ENCODE results near the gene MAD1L1. TPM values are rescaled to one million over a fixed set of nuclear protein-coding genes. Genes with fewer than 3 reads are reported as not detected.

The MAD1L1 gene
- polyA plus RNA-seq, 1 experiment = 32.0 TPM

- no peak for TF ChIP-seq CTCF (IDR thresholded peaks at IDR 0.05; ENCODE audit: insufficient read depth, low read depth, low read length)
- CTCF ChIA-PET = no interaction called here
- H3K4me3 ChIP-seq (ENCODE audit: low read depth, low read length) = no peak overlapping the region
- DNase-seq (ENCODE audit: low read depth) = no peak
- POLR2A ChIA-PET = no interaction called here
- no peaks in the 10 kb centered on the region for H3K27me3 ChIP-seq (ENCODE audit: control insufficient read depth, insufficient read depth, low read length)
- H3K36me3 ChIP-seq (ENCODE audit: control insufficient read depth, insufficient read depth, low read length) = no peaks in the 10 kb centered on the region; the same call in none of the 2 replicates
Measured at GRCh38 chr7:1950066-1950451, 282.7 kb downstream of the MAD1L1 start.

- H3K4me3 ChIP-seq (ENCODE audit: low read depth, low read length) = no peak overlapping the region
- POLR2A ChIA-PET = no interaction called here
- CTCF ChIA-PET = no interaction called here
- H3K36me3 ChIP-seq (ENCODE audit: control insufficient read depth, insufficient read depth, low read length) = no peaks in the 10 kb centered on the region; the same call in none of the 2 replicates
- no peak for TF ChIP-seq CTCF (IDR thresholded peaks at IDR 0.05; ENCODE audit: insufficient read depth, low read depth, low read length)
- no peaks in the 10 kb centered on the region for H3K27me3 ChIP-seq (ENCODE audit: control insufficient read depth, insufficient read depth, low read length)
- DNase-seq (ENCODE audit: low read depth) = no peak
Measured at GRCh38 chr7:1949681-1950055, 283.1 kb downstream of the MAD1L1 start.

GRCh38 chr7:1948887-1949680 lies 283.7 kb downstream of the MAD1L1 start:
- no peak for DNase-seq (ENCODE audit: low read depth)
- ChIA-PET CTCF (interaction anchor here (0.7 to 1.3 kb wide), 2 partner anchors 14 to 135 kb away, joined by 3 read pairs; no protein-coding TSS in a partner anchor), POLR2A (no interaction called here)
- H3K36me3 ChIP-seq (ENCODE audit: control insufficient read depth, insufficient read depth, low read length) = no peaks in the 10 kb centered on the region; the same call in none of the 2 replicates
- no peak overlapping the region for H3K4me3 ChIP-seq (ENCODE audit: low read depth, low read length)
- no peaks in the 10 kb centered on the region for H3K27me3 ChIP-seq (ENCODE audit: control insufficient read depth, insufficient read depth, low read length)
- TF ChIP-seq CTCF (IDR thresholded peaks at IDR 0.05; ENCODE audit: insufficient read depth, low read depth, low read length) = no peak

- DNase-seq (ENCODE audit: low read depth) = no peak
- POLR2A ChIA-PET = no interaction called here
- CTCF ChIA-PET = interaction anchor here (0.7 to 1.3 kb wide), 2 partner anchors 13 to 136 kb away, joined by 3 read pairs; no protein-coding TSS in a partner anchor
- Histone ChIP-seq H3K4me3 (ENCODE audit: low read depth, low read length) (no peak overlapping the region), H3K27me3 (ENCODE audit: control insufficient read depth, insufficient read depth, low read length) (no peaks in the 10 kb centered on the region), H3K36me3 (ENCODE audit: control insufficient read depth, insufficient read depth, low read length) (no peaks in the 10 kb centered on the region; the same call in 1 of the 2 replicates)
- no peak for TF ChIP-seq CTCF (IDR thresholded peaks at IDR 0.05; ENCODE audit: insufficient read depth, low read depth, low read length)
Measured at GRCh38 chr7:1948301-1948796, 284.4 kb downstream of the MAD1L1 start.

- no peak for DNase-seq (ENCODE audit: low read depth)
- TF ChIP-seq CTCF (IDR thresholded peaks at IDR 0.05; ENCODE audit: insufficient read depth, low read depth, low read length) = no peak
- ChIA-PET POLR2A (no interaction called here), CTCF (interaction anchor here (1.3 kb wide), 1 partner anchor 13 kb away, joined by 3 read pairs; no protein-coding TSS in a partner anchor)
- Histone ChIP-seq H3K27me3 (ENCODE audit: control insufficient read depth, insufficient read depth, low read length) (no peaks in the 10 kb centered on the region), H3K36me3 (ENCODE audit: control insufficient read depth, insufficient read depth, low read length) (no peaks in the 10 kb centered on the region; the same call in 1 of the 2 replicates), H3K4me3 (ENCODE audit: low read depth, low read length) (no peak overlapping the region)
Measured at GRCh38 chr7:1947586-1948217, 285.0 kb downstream of the MAD1L1 start.
